Inferior parietal cortex (tissue), 1 donor: Measurements from ENCODE around the gene CEMIP2.
"Not testable (repeated sequence)": the region's sequence is repeated elsewhere in the genome, so short reads cannot be mapped to it uniquely, and the experiment has no call there.

Experiments used
- DNase-seq: peaks from one replicate; pipeline ENCODE4 v3.0.0-alpha.2; 2016; ENCODE audit errors: extremely low spot score

Gene CEMIP2

DNA sequence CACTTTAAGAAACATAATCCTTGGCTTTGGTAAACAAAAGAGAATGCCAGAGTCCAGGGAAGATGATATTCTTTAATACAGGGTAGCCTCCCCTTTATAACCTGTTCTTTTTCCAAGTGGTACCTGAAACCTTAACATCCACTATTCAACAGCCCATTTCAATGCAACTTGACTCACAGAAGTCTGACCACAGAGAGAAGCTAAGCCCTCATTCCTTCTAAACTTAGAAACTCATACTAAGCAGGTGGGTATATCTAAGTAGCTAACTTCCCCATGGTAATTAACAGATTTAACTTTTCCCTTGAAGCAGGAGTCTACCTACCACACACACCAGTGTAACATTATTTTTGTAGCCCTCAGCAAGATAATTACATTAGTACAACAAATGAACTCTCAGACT, 91.9 kb downstream of the CEMIP2 start:
- no peak for DNase-seq

DNA sequence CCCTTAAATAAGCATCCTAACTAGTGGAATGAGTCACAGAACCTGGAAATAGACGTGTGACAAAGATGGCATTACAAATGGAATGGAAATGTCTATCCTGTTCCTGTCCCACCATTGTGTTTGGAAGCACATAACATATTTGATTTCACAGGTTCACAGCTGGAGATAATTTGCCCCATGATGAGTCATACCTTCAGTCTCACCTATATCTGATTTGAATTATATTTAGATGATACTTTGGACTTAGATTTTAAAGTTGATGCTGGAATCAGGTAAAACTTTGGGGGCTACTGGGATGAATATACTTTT, 92.5 kb downstream of the CEMIP2 start:
- DNase-seq = no peak

DNA sequence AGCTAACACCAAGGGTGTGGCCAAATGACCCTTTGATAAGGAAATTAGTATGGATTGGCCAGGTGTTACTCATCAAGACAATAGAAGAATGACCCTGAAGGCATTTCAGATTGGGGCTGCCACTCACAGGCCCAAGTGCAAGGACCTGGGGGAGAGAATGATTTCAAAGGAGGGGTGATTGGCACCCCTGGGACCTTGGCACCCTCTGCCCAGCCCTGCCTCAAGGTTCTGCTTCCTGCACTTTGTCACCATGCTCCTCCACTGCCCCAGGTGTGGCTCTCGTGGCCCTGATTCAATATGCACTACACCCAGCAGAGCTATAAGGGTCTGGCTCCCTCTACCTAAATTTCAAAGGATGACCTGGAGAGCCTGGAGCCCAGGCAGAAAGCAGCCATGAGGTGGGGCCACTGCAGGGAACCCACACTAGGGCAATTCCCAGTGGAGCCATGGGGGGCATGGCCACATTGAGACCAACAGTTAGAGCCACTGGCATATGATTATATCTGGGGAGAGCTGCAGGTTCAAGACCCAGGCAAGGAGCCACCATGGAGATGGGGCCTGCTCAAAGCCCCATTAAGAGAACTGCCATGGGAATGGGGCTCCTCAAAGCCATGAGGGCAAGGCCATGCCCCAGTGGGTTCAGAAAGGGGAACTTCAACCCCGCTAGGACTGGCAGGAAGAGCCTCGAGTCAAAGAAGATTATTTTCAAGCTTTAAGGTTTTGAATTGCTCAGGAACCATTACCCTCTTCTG, 93.0 kb downstream of the CEMIP2 start:
- no peak for DNase-seq

DNA sequence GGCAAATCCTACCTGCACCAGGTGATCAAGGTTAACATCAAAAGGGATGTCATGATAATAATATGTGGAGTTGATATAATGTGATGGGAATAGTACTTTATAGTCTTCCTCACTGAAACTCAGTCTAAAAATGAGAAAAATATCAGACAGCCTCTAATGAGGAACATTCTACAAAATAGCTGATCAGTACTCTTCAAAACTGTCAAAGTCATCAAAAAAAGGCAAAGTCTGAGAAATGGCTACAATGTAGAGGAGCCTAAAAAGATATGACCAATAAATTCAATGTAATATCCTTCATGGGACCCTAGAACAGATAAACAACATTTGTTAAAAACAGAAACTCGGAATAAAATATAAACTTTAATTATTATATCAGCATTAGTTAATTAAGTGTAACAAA, 95.7 kb downstream of the CEMIP2 start:
- DNase-seq = no peak

DNA sequence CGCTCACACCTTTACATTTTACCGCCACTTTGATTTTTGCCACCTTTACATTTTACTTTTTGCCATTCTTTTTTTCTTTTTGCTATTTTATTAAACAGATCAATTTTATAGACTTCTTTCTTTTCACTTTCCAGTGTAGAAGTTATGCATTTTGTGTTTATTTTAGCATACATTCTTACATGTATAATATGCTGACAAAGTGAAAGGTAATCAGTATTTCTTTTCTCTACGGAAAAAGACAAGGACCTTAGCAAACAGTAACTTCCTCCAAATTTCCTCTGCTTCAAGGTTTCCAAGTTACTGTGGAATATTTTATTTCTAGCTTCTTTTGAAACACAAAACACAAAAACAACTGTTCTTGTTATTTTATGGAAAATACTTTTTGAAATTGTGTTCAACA, 97.0 kb downstream of the CEMIP2 start:
- DNase-seq = no peak

DNA sequence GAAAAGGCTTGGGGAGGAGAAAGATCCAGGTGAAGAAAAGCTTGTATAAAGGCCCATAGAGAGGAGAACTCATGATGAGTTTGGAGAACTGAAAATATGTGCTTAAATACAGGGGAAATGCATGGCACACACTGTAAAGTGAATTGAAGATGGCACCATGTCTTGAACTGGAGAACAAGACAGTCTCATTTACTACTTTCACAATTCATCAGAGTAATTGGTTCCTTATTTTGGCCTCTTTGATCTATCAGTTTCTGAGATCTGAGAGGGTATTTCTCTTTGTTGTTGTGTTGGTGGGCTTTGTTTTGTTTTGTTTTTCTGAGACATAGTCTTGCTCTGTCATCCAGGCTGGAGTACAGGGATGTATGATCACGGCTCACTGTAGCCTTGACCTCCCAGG, 98.2 kb downstream of the CEMIP2 start:
- no peak for DNase-seq

DNA sequence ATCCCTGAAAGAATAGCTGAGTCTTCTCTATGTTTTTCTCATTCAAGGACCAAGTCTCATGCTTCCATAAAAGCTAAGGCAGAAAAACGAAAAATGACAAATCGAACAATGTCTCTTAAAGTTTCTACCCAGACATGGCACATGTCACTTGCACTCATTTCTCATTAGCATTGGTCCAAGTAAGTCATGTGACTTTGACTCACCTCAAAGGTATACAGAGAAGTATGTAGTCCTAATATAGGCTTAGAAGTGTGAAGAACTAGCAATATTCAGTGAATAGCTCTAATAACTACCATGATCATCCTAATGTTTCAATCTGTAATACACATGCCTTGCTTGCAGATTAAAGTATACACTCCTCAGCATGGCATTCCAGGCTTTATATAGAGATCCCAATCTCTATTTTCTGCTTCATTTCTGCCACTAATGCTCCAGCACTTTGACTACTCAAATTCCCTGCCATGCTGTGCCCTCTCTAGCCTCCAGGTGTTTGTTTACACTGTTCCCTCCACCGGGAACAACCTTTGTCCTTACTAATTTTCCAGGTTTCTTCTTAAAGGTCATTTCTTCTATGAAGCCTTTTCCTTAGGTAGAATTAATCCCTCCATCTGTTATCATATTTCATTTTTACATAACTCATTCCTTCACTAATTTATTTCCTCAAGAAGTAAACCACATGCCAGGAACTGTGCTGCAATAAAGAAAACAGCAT, 98.9 kb downstream of the CEMIP2 start:
- no peak for DNase-seq

DNA sequence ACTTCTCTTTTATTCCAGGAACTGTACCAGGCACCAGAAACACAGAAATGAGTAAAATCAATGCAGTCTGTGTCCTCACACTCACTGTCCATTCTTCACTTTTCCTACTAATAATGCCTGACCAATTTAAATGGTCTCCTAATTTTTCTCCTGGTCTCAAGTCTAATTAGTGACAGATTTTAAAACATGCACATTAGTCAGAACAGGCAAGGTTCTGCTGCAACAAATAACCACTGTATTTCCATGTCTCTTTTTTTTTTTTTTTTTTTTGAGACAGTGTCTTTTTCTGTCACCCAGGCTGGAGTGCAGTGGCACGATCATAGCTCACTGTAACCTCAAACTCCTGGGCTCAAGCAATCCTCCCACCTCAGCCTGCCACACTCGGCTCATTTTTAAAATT, 99.6 kb downstream of the CEMIP2 start:
- DNase-seq = no peak

DNA sequence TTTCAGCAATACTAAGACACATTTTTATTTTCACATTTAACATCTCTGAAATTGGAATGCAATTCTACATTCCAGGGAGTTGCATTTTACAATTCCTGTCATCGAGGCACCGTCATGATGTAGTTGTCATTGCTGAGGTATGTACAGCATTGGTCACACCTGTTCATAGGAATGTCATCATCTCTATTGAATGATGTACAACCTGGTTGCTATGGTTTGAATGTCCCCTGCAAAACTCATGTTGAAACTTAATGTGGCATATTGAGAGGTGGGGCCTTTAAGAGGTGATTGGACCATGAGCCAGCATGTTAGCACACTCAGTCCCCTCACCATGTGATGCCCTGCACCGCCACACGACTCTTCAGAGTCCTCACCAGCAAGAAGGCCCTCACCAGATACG, 103.1 kb downstream of the CEMIP2 start:
- no peak for DNase-seq

DNA sequence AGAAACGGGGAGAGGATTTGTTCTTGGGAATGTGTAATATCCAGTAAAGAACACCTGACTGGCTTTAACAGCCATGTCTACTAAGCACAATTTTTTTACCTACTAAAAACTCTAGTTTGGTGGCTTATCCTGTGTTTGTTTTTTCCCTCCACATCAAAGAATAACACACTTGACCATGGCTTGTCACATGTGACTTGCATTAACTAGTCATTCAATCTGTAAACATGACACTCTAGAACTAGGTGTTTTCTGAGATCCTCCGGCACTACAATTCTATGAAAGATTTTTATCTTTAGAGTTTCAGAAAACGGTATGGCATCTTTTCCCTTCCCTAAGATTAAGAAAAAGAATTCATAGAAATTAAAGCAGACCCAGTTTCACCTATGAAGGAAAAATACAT, 103.7 kb downstream of the CEMIP2 start:
- DNase-seq = no peak

DNA sequence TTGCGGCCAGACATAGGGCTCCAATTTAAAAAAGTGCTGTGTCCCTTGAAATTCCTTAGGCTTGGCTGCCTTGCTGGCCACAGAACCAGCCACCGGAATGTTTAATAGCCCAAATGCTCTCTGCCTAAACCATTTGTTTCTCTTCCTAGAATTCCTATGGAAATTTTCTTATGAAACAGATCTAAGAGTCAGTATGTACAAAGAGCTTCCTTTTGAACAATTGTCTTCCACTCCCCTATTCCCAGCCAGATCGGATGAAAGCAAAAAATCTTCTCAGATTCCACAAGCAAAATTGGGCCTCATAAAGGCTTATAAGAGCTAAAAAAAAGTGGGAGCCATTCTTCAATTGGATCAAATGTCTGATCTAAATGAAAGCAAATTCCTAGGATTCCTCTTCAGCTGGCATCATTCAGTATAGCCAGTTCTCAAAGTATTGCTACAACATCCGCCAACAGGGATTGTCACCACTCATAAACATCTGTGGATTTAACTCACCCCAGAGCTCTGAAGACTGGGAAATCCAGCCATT, 104.3 kb downstream of the CEMIP2 start:
- DNase-seq = no peak

DNA sequence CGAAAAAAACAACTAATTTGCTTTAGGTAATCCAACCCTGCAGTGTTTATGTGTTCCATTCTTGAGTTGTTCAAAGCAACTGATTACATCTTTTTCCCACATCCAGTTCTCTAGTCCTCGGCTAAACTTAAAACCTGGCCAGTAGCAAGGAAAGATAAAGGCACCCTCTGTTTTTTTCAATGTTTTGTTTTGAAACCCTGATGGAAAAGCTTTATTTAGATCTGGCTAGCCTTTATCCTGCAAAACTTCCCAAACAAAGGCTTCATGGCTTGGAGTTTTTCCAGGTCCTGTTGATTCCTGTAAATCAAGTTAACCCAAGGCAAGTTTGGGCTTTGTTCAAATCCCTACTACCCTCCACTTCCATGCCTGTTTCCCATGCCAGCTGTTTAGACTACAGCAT, 105.1 kb downstream of the CEMIP2 start:
- DNase-seq = no peak

DNA sequence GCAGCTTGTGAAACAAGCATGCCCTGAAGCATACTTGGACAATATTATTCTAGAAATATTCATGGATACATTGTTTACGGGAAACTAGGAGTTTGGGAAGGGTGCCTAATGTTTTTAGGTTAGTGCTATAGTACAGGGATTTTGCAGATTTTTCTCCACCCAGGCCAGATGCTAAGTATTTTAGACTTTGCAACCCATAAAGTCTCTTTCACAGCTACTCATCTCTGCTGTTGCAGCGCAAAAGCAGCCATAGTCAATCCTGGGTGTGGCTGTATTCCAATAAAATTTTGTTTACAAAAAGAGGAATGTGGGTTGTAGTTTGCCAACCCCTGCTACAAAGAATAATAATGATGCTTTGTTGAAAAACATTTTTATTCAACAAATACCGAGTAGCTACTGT, 106.2 kb downstream of the CEMIP2 start:
- no peak for DNase-seq

DNA sequence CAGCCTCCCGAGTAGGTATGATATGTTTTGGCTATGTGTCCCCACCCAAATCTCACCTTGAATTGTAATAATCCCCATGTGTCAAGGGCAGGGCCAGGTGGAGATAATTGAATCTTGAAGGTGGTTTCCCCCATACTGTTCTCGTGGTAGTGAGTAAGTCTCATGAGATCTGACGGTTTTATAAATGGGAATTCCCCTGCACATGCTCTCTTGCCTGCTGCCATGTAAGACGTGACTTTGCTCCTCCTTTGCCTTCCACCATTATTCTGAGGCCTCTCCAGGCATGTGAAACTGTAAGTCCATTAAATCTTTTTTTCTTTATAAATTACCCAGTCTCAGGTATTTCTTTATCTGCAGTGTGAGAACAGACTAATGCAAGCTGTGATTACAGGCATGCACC, 111.0 kb downstream of the CEMIP2 start:
- DNase-seq = not testable (repeated sequence)

DNA sequence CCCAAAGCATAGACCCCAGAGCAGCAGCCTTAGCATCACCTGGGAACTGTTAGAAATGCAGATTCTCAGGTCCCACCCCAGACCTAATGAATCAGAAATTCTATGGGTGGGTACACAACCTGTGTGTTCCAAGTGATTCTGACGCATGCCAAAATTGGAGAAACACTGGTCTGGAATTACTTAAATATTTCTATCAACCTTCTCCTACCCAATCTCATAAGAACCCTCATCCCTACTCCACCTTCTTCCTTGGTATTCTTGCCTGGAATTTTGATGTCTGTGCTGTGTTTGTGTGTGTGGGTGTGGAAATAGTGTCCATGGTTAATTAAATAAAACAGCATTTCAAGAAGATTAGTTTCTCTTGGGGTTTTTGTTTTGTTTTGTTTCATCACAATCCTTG, 111.8 kb downstream of the CEMIP2 start:
- no peak for DNase-seq

DNA sequence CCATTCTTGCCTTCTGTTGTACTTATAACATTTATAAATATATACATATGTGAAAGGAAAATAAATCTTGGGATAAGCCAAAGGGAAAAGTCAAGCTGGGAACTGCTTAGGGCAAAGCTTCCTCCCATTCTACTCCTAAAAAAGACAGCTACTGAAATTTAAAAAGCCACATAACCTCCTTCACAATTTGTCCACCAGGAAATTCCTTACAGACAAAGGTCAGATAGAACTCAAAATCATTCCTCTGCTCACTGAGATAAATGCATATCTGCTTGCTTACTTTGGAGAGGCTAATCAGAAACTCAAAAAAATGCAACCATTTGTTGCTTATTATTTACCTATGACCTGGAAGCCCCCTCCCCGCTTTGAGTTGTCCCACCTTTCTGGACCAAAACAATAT, 112.5 kb downstream of the CEMIP2 start:
- no peak for DNase-seq

DNA sequence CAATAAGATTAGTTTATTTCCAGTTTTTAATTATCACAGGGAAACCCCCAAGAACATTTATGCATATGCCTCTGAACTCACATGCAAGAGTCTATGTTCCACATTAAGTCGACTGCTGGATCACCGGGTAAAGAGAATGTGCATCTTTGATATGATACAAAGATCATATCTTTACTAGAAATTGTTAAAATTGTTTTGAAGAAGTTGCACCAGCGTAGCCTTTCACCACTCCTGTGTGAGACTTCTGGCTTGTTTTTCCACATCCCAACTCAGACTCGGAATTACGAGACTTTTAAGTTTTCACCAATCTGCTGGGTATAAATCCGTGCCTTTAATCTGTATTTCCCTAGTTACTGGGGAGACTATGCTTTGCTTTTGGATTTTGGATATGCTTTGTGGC, 113.2 kb downstream of the CEMIP2 start:
- DNase-seq = no peak

DNA sequence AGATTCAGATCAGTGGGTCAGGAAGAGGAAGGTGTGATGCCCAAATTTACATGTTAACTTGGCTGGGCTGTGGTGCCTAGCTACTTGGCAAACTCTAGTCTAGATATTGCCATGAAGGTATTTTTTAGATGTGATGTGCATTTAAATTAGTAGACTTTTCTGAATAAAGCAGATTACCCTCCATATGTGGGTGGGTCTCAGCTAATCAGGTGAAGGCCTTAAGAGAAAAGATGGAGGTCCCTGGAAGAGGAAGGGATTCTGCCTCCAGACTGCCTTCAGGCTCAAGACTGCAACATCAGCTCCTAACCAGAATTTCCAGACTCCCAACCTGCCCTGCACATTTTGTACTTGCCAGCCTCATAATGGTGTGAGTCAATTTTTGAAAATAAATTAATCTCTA, 115.8 kb downstream of the CEMIP2 start:
- no peak for DNase-seq

DNA sequence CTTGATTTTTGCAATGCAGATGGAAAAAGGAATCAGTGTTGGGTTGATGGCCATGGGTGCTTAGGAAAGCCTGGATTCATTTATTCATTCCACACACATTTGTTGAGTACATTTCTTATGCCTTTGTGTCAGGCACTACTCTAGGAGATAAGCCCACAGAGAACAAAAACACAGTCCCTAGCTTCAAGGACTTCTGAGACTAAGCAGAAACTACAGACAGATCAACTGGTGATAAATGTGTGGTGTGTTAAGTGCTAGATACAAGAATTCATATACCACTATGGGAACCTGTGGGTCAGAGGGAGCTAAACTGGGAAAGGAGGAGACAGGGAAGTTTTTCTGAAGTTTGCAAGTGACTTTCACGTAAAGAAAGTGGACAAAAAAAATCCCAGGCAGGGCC, 119.9 kb downstream of the CEMIP2 start:
- no peak for DNase-seq

DNA sequence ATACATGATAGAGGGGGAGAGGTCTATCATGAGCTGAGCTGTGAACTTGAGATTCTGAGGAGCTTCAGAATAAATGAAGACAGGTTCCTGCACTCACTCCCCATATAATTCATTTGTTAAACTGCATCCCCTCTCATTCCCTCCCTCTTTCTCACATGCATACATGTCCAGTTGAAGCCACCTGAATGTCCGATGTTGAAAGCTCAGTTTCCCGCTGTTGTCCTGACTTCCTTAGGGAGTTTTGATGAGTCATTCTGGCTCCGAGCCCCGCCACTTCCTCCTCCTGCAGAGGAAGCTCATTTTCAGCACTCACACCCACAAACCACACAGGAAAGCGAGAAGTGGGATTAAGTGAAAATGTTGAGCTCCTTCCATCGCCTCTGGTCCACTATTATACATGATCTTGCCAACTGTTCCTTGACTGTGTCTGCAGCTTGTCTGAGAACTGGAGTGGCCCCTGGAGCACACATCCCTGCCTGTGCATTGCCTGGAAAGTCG, 121.2 kb downstream of the CEMIP2 start:
- peak; percentile 66 for DNase-seq

DNA sequence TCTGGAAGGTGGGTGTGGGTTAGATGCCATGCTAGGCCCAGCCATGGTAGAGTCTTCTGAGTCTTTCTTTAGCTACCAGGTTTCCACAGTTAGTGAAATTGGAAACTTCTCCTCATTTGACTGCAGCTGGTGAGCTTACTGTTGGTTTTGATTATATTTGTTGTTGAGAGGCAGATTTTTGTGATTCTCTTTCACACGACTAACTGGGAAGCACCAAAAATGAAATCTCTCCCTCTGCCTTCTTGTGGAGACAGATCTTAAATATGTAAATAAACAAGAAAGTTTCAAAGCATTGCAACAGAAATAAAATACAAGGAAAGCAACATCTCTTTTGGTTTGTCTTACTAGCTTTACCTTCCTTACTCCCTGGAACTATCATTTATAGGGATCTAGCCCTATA, 122.2 kb downstream of the CEMIP2 start:
- DNase-seq = no peak

DNA sequence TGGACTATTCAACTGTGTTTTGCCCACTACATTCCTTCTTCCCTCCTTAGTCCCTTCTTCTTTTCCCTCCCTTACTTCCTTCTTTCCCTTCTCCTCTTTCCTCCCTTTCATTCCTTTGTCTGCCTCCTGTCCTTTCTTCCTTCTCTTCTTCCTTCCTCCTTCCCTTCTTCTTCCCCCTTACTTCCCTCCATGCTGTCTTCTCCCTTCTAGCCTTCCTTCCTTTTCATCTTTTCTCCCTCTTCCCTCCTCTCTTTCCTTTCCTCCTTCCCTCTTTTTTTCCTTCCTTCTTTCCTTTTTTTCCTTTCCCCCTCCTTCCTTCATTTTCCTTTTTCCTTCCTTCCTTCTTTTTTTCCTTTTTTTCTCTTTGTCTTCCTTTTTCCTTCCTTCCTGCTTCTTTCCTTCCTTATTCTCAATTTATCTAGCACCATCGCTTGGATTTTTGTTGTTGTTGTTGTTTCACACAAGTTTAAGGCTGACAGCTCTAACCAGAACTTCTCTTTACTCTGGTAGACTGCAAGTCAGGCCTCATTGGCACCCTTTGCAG, 123.4 kb downstream of the CEMIP2 start:
- no peak for DNase-seq

DNA sequence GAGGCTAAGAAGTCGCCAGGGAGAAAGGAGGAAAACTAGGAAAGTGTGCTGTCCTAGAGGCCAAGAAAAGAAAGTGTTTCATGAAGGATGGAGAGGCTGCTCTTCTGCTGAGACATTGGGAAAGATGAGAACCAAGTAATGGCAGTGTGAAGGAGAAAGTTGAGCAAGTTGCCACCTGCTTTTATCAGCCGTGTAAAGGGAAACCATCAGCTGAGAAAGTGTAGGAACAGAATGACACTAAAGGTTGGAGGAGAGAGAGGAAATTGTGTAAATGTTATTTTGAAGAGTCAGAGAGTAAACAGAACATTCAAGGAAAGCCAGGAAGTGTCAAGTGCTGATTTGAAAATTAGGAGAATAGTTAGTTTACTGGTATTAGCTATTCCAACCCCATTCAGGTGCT, 125.0 kb downstream of the CEMIP2 start:
- no peak for DNase-seq
